Uterus (tissue), 4 donors: ENCODE results near the gene LRRC1. TPM values are rescaled to one million over a fixed set of nuclear protein-coding genes. Genes with fewer than 3 reads are reported as not detected.

ENCODE experiments used
- DNase-seq, 2 donors: peaks; one replicate each; pipeline ENCODE4 v3.0.0-alpha.2; 2019 to 2020
- H3K27ac ChIP-seq, 2 donors: fragments of 200-600 bp; sonication (generic); 1 replicate in 1 of 2; 2 replicates in 1 of 2; pipeline ENCODE4 v1.5.1; 2016 to 2018
- H3K27me3 ChIP-seq, 2 donors: fragments of 200-600 bp; sonication (generic); one replicate each; pipeline ENCODE4 v1.5.1; 2018 to 2019; ENCODE audit warnings: control low read depth in 1 of 2
- H3K36me3 ChIP-seq, 2 donors: fragments of 200-600 bp; sonication (generic); one replicate each; pipeline ENCODE4 v1.5.1; 2019; ENCODE audit warnings: control low read depth in 1 of 2
- H3K4me1 ChIP-seq, 2 donors: fragments of 200-600 bp; sonication (generic); one replicate each; pipeline ENCODE4 v1.5.1; 2018 to 2019; ENCODE audit warnings: control low read depth in 1 of 2
- H3K4me3 ChIP-seq, 2 donors: fragments of 200-600 bp; sonication (generic); 1 replicate in 1 of 2; 2 replicates in 1 of 2; pipeline ENCODE4 v1.5.1; 2018 to 2019; ENCODE audit warnings: mild to moderate bottlenecking in 1 of 2
- H3K9me3 ChIP-seq, 2 donors: fragments of 200-600 bp; sonication (generic); one replicate each; pipeline ENCODE4 v1.5.1; 2019; ENCODE audit warnings: control low read depth in 1 of 2
- POLR2A ChIP-seq, 2 donors: fragments of 450-650 bp; IDR thresholded peaks; one replicate each; pipeline ENCODE4 v1.6.1; 2016; ENCODE audit warnings: antibody characterized with exemption in 2 of 2, mild to moderate bottlenecking in 1 of 2, moderate library complexity in 1 of 2
- intact Hi-C: fragments of 100-400 bp; cut with DNase I; formaldehyde crosslinking; loops from one replicate; pipeline ENCODE4 v1.15.1; 2023; ENCODE audit warnings: low total_unique reads
- total RNA-seq, 4 donors: library from RNA; depleted of rRNA in 3 of 4; stranded (reverse); fragments of >200 nt in 3 of 4; gene quantifications; one replicate each; pipeline versions ENCODE4 v1.1.0 to v1.2.4, GENCODE V29; 2014 to 2023
- TF ChIP-seq, protein P1 (sequence below), 4 experiments: fragments of 200-600 bp in 2 of 4; fragments of 450-650 bp in 2 of 4; sonication (generic) in 2 of 4; IDR thresholded peaks; one replicate each; pipeline ENCODE4 v1.5.1; 2016 to 2019; ENCODE audit warnings: antibody characterized with exemption in 4 of 4, mild to moderate bottlenecking in 2 of 4, moderate library complexity in 1 of 4
- donor health status: DM: yes; HTN: yes; CAD: no.

The LRRC1 gene
- total RNA-seq = 10 to 100 TPM in 3 of 4 donors, 1 to 10 TPM in 1; 4.4 to 39.7 (median 17.7) TPM

DNA sequence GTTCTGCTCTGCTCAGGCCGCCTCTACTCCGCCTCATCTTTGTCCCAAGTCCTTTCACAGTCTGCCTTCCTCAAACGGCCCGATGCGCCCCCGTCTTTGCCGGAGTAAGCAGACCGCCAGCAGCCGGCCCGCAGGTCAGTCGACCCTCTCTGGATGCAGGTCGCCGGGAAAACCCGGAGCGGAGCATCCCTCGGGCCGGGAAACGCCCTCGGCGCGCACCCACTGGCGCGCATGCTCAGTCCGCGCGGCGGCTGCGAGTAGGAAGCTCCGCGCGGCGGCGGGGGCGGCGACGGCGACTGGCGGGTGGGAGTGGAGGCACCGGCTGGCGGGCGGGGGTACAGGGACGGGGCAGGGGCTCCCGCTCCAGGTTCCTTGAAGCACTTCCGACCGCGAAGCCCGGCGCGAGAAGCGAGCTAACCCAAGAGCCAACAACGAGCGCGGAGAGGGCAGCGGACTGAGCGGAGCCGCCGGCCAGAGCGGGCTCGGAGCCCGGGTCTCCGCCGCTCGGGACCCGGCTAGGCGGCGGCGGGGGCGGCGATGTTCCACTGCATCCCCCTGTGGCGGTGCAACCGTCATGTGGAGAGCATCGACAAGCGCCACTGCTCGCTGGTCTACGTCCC is at the start of gene LRRC1:
Gene LRRC1 (plus strand): TSS at position 286 of the 620 bp plus-strand sequence. CDS start 252 bp downstream, at position 538.
- H3K27me3 ChIP-seq = no peaks in the 10 kb centered on the region
- TF ChIP-seq, protein P1, sequence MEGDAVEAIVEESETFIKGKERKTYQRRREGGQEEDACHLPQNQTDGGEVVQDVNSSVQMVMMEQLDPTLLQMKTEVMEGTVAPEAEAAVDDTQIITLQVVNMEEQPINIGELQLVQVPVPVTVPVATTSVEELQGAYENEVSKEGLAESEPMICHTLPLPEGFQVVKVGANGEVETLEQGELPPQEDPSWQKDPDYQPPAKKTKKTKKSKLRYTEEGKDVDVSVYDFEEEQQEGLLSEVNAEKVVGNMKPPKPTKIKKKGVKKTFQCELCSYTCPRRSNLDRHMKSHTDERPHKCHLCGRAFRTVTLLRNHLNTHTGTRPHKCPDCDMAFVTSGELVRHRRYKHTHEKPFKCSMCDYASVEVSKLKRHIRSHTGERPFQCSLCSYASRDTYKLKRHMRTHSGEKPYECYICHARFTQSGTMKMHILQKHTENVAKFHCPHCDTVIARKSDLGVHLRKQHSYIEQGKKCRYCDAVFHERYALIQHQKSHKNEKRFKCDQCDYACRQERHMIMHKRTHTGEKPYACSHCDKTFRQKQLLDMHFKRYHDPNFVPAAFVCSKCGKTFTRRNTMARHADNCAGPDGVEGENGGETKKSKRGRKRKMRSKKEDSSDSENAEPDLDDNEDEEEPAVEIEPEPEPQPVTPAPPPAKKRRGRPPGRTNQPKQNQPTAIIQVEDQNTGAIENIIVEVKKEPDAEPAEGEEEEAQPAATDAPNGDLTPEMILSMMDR (IDR thresholded peaks at IDR 0.05) = no peak
- TF ChIP-seq POLR2A (IDR thresholded peaks at IDR 0.05) = peak; percentile 44 to 77
- H3K36me3 ChIP-seq = no peaks in the 10 kb centered on the region
- H3K4me1 ChIP-seq = no peaks in the 10 kb centered on the region
- intact Hi-C loops = loop anchor here (10.0 kb wide), 1 partner anchor 250 kb away; the partner anchor contains the start of gene GCLC
- no peaks in the 10 kb centered on the region for H3K9me3 ChIP-seq
- peak; percentile 86 to 93 for DNase-seq
- peak within 1 kb of the TSS; percentile 66 to 68 for H3K4me3 ChIP-seq
- H3K27ac ChIP-seq = peak within 1 kb of the TSS; percentile 69 to 75

- Histone ChIP-seq H3K36me3 (no peaks in the 10 kb centered on the region), H3K27me3 (no peaks in the 10 kb centered on the region), H3K4me1 (no peaks in the 10 kb centered on the region), H3K9me3 (no peaks in the 10 kb centered on the region), H3K27ac (no peak overlapping the region), H3K4me3 (no peak overlapping the region)
- TF ChIP-seq, protein P1 (IDR thresholded peaks at IDR 0.05) = no peak
- no peak for TF ChIP-seq POLR2A (IDR thresholded peaks at IDR 0.05)
- intact Hi-C loops = no loop called here
- DNase-seq = no peak
Measured at GRCh38 chr6:53746442-53747103, 48.2 kb upstream of the LRRC1 start.

DNA sequence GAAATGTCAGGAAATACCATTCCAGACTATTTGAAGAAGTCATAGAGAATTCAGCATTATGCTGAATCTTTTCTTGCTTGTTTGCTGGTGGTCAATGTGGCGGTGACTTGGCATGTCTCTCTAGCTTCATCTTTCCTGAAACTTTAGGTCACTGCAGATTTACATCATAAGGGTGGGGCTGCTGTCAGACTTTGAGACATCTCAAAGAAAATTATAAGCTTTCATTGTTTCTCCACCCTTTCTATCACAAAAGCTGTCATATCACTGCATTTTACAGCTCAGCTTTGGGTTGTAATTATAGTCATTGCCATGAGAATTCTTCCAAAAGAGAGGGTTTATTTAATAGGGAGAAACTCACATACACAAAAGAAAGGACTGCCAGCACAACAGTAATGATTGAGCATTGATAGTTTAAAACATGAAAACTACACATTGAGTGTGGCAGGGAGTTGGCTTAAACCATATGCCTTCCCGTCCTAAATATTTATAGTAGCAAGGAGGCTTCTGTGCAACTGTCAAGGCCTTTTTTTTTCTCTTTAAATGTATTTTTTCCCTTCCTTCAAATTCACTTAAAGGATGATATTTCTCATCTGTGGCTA is 44.7 kb upstream of the LRRC1 start:
- H3K4me3 ChIP-seq = no peak overlapping the region
- H3K27me3 ChIP-seq = no peaks in the 10 kb centered on the region
- H3K27ac ChIP-seq = no peak overlapping the region
- DNase-seq = no peak
- H3K4me1 ChIP-seq = no peaks in the 10 kb centered on the region
- no peaks in the 10 kb centered on the region for H3K9me3 ChIP-seq
- H3K36me3 ChIP-seq = no peaks in the 10 kb centered on the region
- intact Hi-C loops = no loop called here
- TF ChIP-seq, protein P1 (IDR thresholded peaks at IDR 0.05) = no peak
- no peak for TF ChIP-seq POLR2A (IDR thresholded peaks at IDR 0.05)

DNA sequence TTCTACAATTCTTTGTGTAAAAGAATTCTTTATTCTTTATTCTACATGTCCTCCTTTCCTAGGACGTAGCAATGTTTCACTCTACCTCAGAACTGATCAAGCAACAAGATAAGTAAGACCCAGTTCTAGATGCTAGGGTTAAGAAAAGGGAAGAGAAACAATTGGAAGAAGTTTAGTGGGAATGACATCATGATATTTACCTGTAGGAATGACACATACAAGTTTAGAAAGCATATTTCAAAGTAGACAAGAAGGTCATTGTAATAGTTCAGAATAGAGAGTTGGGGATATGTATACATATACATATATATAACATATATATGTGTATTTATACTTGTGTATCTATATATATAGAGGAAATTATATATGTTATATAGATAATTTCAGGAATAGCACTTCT is 43.4 kb upstream of the LRRC1 start:
- H3K4me1 ChIP-seq = no peaks in the 10 kb centered on the region
- DNase-seq = no peak
- H3K27ac ChIP-seq = no peak overlapping the region
- intact Hi-C loops = no loop called here
- no peaks in the 10 kb centered on the region for H3K9me3 ChIP-seq
- TF ChIP-seq, protein P1 (IDR thresholded peaks at IDR 0.05) = no peak
- TF ChIP-seq POLR2A (IDR thresholded peaks at IDR 0.05) = no peak
- no peaks in the 10 kb centered on the region for H3K27me3 ChIP-seq
- no peaks in the 10 kb centered on the region for H3K36me3 ChIP-seq
- H3K4me3 ChIP-seq = no peak overlapping the region

DNA sequence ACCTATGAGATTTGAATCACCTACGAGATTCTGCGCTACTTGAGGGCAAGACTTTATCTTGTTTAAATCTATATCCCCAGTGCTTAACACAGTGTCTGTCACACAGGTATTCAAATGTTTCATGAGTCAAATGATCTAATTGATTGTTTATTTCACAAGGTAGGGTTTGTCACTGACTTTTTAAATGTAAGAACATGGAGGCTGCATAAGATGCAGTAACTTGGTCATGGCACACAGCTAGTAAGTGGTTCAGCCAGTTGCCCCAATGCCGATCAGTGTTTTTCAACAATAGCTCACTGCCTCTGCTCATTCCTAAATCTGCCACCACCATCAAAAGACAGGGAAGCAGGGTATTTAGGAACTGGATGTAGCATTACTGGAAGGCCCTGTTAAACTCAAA is 42.4 kb upstream of the LRRC1 start:
- Histone ChIP-seq H3K4me1 (no peaks in the 10 kb centered on the region), H3K27me3 (no peaks in the 10 kb centered on the region), H3K36me3 (no peaks in the 10 kb centered on the region), H3K27ac (no peak overlapping the region), H3K9me3 (no peaks in the 10 kb centered on the region), H3K4me3 (no peak overlapping the region)
- TF ChIP-seq, protein P1 (IDR thresholded peaks at IDR 0.05) = no peak
- TF ChIP-seq POLR2A (IDR thresholded peaks at IDR 0.05) = no peak
- intact Hi-C loops = no loop called here
- DNase-seq = no peak
